Stimulated activated memory B cell treated with anti-CD40 and anti-IgM and Interleukin-4, amounts not matched to agents 10 μg/mL and 1 μg/mL and 100 μg/mL, for 72 hours (primary cell): ENCODE results near the gene HOTAIR.

Source experiments
- ATAC-seq: fragments of 150-1000 bp; cut with Tn5 transposase; 2 replicates; pipeline ENCODE4 v1.10.0; 2021
- H3K27ac Mint-ChIP-seq: one replicate; pipeline ENCODE4 v1.8.0; 2022; ENCODE audit warnings: mild to moderate bottlenecking, mixed read lengths
- H3K27me3 Mint-ChIP-seq: one replicate; pipeline ENCODE4 v1.8.0; 2022; ENCODE audit warnings: mixed read lengths
- H3K36me3 Mint-ChIP-seq: one replicate; pipeline ENCODE4 v1.8.0; 2022; ENCODE audit warnings: mixed read lengths
- H3K4me1 Mint-ChIP-seq: one replicate; pipeline ENCODE4 v1.8.0; 2022; ENCODE audit warnings: mixed read lengths
- H3K4me3 Mint-ChIP-seq: one replicate; pipeline ENCODE4 v1.8.0; 2022; ENCODE audit warnings: mild to moderate bottlenecking, moderate library complexity, mixed read lengths
- H3K9me3 Mint-ChIP-seq: one replicate; pipeline ENCODE4 v1.8.0; 2022; ENCODE audit warnings: mixed read lengths

Gene HOTAIR

DNA sequence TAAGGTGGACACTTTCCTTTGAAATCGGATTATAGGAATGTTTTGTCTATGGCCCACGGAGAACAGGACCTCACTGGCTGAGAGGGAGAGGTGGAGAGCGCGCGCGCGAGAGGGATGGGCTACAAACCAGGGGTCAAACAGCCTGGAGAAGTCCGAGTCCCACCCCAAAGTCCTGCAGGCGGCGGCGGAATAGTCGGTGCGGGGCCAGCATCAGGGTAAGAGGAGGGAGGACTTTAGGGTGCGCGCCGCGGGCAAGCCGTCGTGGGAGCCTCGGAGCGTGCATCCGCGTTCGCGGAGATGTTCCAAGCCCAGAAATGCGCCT is 30.7 kb upstream of the HOTAIR start:
- ATAC-seq = no peak
- H3K4me3 Mint-ChIP-seq = no peak overlapping the region
- H3K4me1 Mint-ChIP-seq = peaks cover 32% of the 10 kb centered on the region
- H3K9me3 Mint-ChIP-seq = no peaks in the 10 kb centered on the region
- H3K36me3 Mint-ChIP-seq = no peaks in the 10 kb centered on the region
- H3K27ac Mint-ChIP-seq = no peak overlapping the region
- peaks cover 95% of the 10 kb centered on the region for H3K27me3 Mint-ChIP-seq

- Mint-ChIP-seq H3K36me3 (no peaks in the 10 kb centered on the region), H3K27me3 (peaks cover 95% of the 10 kb centered on the region), H3K27ac (no peak overlapping the region), H3K9me3 (no peaks in the 10 kb centered on the region), H3K4me3 (no peak overlapping the region), H3K4me1 (peaks cover 32% of the 10 kb centered on the region)
- no peak for ATAC-seq
Measured at GRCh38 chr12:54004841-54005530, 30.2 kb upstream of the HOTAIR start.

- no peaks in the 10 kb centered on the region for H3K9me3 Mint-ChIP-seq
- peaks cover 25% of the 10 kb centered on the region for H3K4me1 Mint-ChIP-seq
- H3K4me3 Mint-ChIP-seq = no peak overlapping the region
- ATAC-seq = no peak
- peaks cover 94% of the 10 kb centered on the region for H3K27me3 Mint-ChIP-seq
- no peaks in the 10 kb centered on the region for H3K36me3 Mint-ChIP-seq
- H3K27ac Mint-ChIP-seq = no peak overlapping the region
Measured at GRCh38 chr12:54004063-54004840, 29.5 kb upstream of the HOTAIR start.

GRCh38 chr12:54003625-54004024 is 28.9 kb upstream of the HOTAIR start:
- Mint-ChIP-seq H3K4me3 (no peak overlapping the region), H3K4me1 (peaks cover 19% of the 10 kb centered on the region), H3K27me3 (peaks cover 94% of the 10 kb centered on the region), H3K9me3 (no peaks in the 10 kb centered on the region), H3K36me3 (no peaks in the 10 kb centered on the region), H3K27ac (no peak overlapping the region)
- no peak for ATAC-seq

DNA sequence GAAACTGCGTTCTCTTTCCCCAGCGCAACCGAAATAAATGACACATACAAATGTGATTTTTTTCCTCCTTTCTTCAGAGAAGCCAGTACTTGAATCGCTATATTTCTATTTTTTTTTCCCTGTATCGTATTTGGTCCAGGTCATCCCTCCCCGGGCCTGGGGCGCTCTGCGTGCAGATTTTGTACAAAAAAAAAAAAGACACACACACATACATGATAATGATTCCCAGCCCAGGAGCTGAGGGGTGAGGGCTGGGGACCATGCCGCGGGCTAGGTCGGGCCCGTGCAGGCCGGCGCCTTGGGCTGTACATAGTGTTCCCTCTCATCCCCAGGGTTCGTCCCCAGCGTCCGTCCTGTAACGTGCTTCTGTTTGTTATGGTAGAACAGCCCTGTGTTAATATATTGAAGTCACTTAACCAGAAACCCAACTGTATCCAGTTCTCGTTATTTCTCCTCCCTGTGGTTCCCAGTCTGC is 28.2 kb upstream of the HOTAIR start:
- Mint-ChIP-seq H3K36me3 (no peaks in the 10 kb centered on the region), H3K27me3 (peaks cover 97% of the 10 kb centered on the region), H3K9me3 (no peaks in the 10 kb centered on the region), H3K4me3 (no peak overlapping the region), H3K4me1 (peaks cover 16% of the 10 kb centered on the region), H3K27ac (no peak overlapping the region)
- no peak for ATAC-seq

- Mint-ChIP-seq H3K27ac (no peak overlapping the region), H3K36me3 (no peaks in the 10 kb centered on the region), H3K4me3 (no peak overlapping the region), H3K4me1 (peaks cover 21% of the 10 kb centered on the region), H3K9me3 (no peaks in the 10 kb centered on the region), H3K27me3 (peaks cover 98% of the 10 kb centered on the region)
- ATAC-seq = no peak
Measured at GRCh38 chr12:54002278-54002914, 27.6 kb upstream of the HOTAIR start.

GRCh38 chr12:54001283-54002187 is 26.8 kb upstream of the HOTAIR start:
- H3K9me3 Mint-ChIP-seq = no peaks in the 10 kb centered on the region
- H3K27ac Mint-ChIP-seq = no peak overlapping the region
- H3K4me3 Mint-ChIP-seq = no peak overlapping the region
- peaks cover 98% of the 10 kb centered on the region for H3K27me3 Mint-ChIP-seq
- ATAC-seq = no peak
- peaks cover 25% of the 10 kb centered on the region for H3K4me1 Mint-ChIP-seq
- H3K36me3 Mint-ChIP-seq = no peaks in the 10 kb centered on the region

DNA sequence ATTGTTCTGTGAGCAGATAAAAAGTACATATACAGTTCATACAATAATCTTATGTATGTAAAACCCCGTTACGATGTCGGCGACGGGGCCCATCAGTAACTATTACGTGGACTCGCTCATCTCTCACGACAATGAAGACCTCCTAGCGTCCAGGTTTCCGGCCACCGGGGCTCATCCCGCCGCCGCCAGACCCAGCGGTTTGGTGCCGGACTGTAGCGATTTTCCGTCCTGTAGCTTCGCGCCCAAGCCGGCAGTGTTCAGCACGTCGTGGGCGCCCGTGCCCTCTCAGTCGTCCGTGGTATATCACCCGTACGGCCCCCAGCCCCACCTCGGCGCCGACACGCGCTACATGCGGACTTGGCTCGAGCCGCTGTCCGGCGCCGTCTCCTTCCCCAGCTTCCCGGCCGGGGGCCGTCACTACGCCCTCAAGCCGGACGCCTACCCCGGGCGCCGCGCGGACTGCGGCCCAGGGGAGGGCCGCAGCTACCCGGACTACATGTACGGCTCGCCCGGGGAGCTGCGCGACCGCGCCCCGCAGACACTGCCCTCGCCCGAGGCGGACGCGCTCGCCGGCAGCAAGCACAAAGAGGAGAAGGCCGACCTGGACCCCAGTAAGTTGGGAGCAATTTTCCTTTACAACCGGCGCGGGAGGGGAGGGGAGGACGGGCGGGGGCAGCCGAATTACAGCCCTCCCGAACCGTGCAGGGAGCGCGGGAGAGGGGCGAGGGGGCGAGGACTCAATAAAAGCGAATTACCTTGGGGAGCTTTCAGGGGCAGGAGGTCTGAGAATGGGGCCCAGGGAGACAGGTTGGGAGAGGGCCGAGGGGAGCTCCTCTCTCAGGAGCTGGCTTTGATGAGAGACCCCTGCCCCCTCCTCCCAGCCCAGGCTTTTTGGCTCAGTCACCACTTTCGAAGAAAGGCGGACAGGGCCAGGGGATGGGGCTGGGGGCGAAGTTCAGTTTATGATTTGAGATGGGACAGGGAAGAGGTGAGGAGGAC is 25.7 kb upstream of the HOTAIR start, which contains the start of gene HOXC9:
HOXC9 (plus strand) TSS at position 46 of the 999 bp plus-strand sequence; CDS start at position 74, 28 bp downstream.
- H3K9me3 Mint-ChIP-seq = no peaks in the 10 kb centered on the region
- H3K36me3 Mint-ChIP-seq = no peaks in the 10 kb centered on the region
- no peak within 1 kb of the TSS for H3K4me3 Mint-ChIP-seq
- H3K27ac Mint-ChIP-seq = no peak within 1 kb of the TSS
- H3K27me3 Mint-ChIP-seq = peaks cover 98% of the 10 kb centered on the region
- H3K4me1 Mint-ChIP-seq = peaks cover 25% of the 10 kb centered on the region
- ATAC-seq = no peak

DNA sequence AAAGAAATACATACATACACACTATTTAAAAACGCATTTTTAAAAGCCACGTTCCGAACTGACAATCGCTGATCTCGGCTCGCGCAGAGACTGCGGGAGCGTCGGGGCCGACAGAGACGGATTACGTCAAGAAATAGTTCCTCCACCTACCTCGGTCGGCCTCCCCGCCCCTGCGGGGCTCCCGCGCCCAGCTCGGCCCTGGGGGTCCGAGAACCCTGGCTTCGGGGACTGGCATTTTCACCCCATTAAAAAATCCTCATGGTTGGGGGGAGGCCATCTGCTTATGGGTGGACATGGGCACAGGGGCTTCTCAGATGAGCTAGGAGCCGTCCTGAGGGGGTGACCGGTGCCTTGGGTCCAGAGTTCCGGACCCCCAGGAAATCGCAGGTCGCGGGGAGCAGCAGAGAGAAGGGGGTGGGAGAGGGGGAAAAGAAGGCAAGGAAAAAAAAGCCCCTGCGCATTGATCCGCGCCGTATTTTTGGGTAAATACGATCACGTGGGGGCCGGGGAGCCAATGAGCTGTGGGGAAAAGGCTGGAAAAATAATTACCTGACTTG is 24.9 kb upstream of the HOTAIR start:
- no peak overlapping the region for H3K4me3 Mint-ChIP-seq
- peaks cover 98% of the 10 kb centered on the region for H3K27me3 Mint-ChIP-seq
- H3K9me3 Mint-ChIP-seq = no peaks in the 10 kb centered on the region
- peaks cover 29% of the 10 kb centered on the region for H3K4me1 Mint-ChIP-seq
- H3K36me3 Mint-ChIP-seq = no peaks in the 10 kb centered on the region
- no peak overlapping the region for H3K27ac Mint-ChIP-seq
- ATAC-seq = no peak

DNA sequence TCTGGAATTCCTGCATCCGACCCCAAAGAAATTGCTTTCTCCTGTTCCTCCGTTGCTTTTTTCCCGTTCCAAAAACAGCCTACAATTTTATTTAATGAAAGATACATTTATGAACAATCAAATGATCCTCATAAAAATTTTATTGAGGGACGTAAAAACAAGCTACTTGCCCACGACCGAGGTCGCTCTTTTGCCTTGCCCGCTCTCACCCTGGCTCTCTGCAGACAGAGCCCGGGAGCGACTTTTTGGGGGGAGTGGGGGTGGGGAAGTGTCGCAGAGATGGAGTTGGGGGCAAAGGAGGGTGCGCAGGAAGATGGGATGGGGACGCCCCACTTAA is 24.1 kb upstream of the HOTAIR start:
- Mint-ChIP-seq H3K27me3 (peaks cover 98% of the 10 kb centered on the region), H3K27ac (no peak overlapping the region), H3K36me3 (no peaks in the 10 kb centered on the region), H3K4me1 (peaks cover 34% of the 10 kb centered on the region), H3K9me3 (no peaks in the 10 kb centered on the region), H3K4me3 (no peak overlapping the region)
- no peak for ATAC-seq

DNA sequence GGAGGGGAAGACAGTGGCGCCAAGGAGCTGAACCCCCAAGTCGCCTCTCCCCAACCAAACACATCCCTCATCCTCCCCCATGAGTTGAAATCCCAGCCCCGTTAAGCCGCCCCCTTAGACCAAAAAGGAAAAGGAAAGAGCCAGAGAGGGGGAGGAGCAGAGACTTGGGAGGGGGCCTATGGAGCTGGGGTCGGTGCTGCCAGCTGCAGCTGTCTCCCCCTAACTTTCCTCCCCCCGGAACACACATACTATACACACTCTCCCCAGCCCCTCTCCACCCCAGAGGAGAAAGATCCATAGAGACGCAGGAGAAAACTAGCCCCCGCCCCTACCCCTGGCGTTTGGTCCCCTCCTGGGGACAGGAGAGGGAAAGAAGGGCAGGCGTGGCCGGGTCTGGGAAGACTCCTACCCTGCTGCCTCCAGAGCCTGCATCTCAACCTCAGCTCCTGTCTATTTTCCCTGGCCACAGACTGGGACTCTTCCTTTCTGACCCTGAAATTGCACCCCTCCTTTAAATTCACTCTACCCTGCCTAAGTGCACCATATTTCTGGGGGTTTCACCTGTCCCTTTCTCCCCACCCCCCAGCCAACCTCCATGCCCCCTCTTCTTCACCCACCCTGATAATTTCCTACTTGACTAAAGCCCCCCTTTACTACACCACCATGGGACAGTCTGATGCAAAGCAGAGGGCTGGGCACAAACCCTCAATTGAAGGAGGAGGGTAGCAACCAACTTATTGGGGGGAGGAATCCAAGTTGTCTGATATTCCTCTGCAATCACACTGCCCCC is 23.6 kb upstream of the HOTAIR start:
- H3K27ac Mint-ChIP-seq = no peak overlapping the region
- peaks cover 98% of the 10 kb centered on the region for H3K27me3 Mint-ChIP-seq
- no peaks in the 10 kb centered on the region for H3K36me3 Mint-ChIP-seq
- no peak for ATAC-seq
- H3K4me1 Mint-ChIP-seq = peaks cover 36% of the 10 kb centered on the region
- no peak overlapping the region for H3K4me3 Mint-ChIP-seq
- H3K9me3 Mint-ChIP-seq = no peaks in the 10 kb centered on the region

GRCh38 chr12:53997204-53998109 is 22.7 kb upstream of the HOTAIR start:
- H3K4me1 Mint-ChIP-seq = peaks cover 36% of the 10 kb centered on the region
- H3K9me3 Mint-ChIP-seq = no peaks in the 10 kb centered on the region
- H3K36me3 Mint-ChIP-seq = no peaks in the 10 kb centered on the region
- H3K4me3 Mint-ChIP-seq = no peak overlapping the region
- no peak overlapping the region for H3K27ac Mint-ChIP-seq
- no peak for ATAC-seq
- peaks cover 98% of the 10 kb centered on the region for H3K27me3 Mint-ChIP-seq
